Measurements from ENCODE around the gene LRFN5.
A peak's percentile ranks its signal among the peaks of the same experiment; 100 is the strongest.

LRFN5 gene

GRCh38 chr14:41773536-41774279 lies 167.0 kb downstream of the LRFN5 start:
- DNase-seq = no peak

GRCh38 chr14:41782511-41782910 lies 175.8 kb downstream of the LRFN5 start:
- DNase-seq = no peak

- no peak for DNase-seq
Observed at GRCh38 chr14:41783403-41783802, 176.7 kb downstream of the LRFN5 start.

GRCh38 chr14:41785696-41786095 lies 179.0 kb downstream of the LRFN5 start:
- peak; percentile 55 for DNase-seq

GRCh38 chr14:41799817-41800216 lies 193.1 kb downstream of the LRFN5 start:
- no peak for DNase-seq

GRCh38 chr14:41805633-41806032 lies 199.0 kb downstream of the LRFN5 start:
- no peak for DNase-seq

GRCh38 chr14:41806366-41806975 lies 199.8 kb downstream of the LRFN5 start:
- no peak for DNase-seq

GRCh38 chr14:41810362-41810761 lies 203.7 kb downstream of the LRFN5 start:
- no peak for DNase-seq

- no peak for DNase-seq
Observed at GRCh38 chr14:41817626-41818025, 210.9 kb downstream of the LRFN5 start.

- no peak for DNase-seq
Observed at GRCh38 chr14:41824441-41824840, 217.8 kb downstream of the LRFN5 start.

- no peak for DNase-seq
Observed at GRCh38 chr14:41825622-41826021, 218.9 kb downstream of the LRFN5 start.

- no peak for DNase-seq
Observed at GRCh38 chr14:41830714-41831406, 224.2 kb downstream of the LRFN5 start.

- DNase-seq = no peak
Observed at GRCh38 chr14:41839661-41840060, 233.0 kb downstream of the LRFN5 start.

GRCh38 chr14:41859336-41859735 lies 252.7 kb downstream of the LRFN5 start:
- no peak for DNase-seq

- no peak for DNase-seq
Observed at GRCh38 chr14:41860586-41860985, 253.9 kb downstream of the LRFN5 start.

GRCh38 chr14:41865894-41866293 lies 259.2 kb downstream of the LRFN5 start:
- DNase-seq = no peak

- no peak for DNase-seq
Observed at GRCh38 chr14:41868396-41868795, 261.7 kb downstream of the LRFN5 start.

GRCh38 chr14:41872931-41873685 lies 266.4 kb downstream of the LRFN5 start:
- no peak for DNase-seq

- no peak for DNase-seq
Observed at GRCh38 chr14:41873686-41874317, 267.1 kb downstream of the LRFN5 start.

- no peak for DNase-seq
Observed at GRCh38 chr14:41875116-41875515, 268.4 kb downstream of the LRFN5 start.

- no peak for DNase-seq
Observed at GRCh38 chr14:41878321-41878720, 271.6 kb downstream of the LRFN5 start.

GRCh38 chr14:41891624-41892023 lies 284.9 kb downstream of the LRFN5 start:
- DNase-seq = no peak

GRCh38 chr14:41899416-41899815 lies 292.7 kb downstream of the LRFN5 start:
- DNase-seq = no peak

Measured in NCI-H774 (cell line).